KMS-11 (cell line): Measurements from ENCODE around the gene ZNF532.
"Not testable (repeated sequence)": the region's sequence is repeated elsewhere in the genome, so short reads cannot be mapped to it uniquely, and the experiment has no call there.

Experiments
- H2AFZ ChIP-seq: fragments of 200-600 bp; sonication (generic); 2 replicates; pipeline ENCODE4 v1.6.1; 2016; ENCODE audit warnings: antibody characterized with exemption, mixed run types, low read depth
- H3K27ac ChIP-seq: fragments of 200-600 bp; sonication (generic); 2 replicates; pipeline ENCODE4 v1.6.1; 2016; ENCODE audit warnings: mild to moderate bottlenecking, mixed run types
- H3K27me3 ChIP-seq: fragments of 200-600 bp; sonication (generic); 2 replicates; pipeline ENCODE4 v1.6.1; 2017; ENCODE audit warnings: mild to moderate bottlenecking, low read depth, mixed run types, moderate library complexity; ENCODE audit not compliant: insufficient read depth
- H3K36me3 ChIP-seq: fragments of 200-600 bp; sonication (generic); 2 replicates; pipeline ENCODE4 v1.6.1; 2017; ENCODE audit warnings: mild to moderate bottlenecking, mixed run types; ENCODE audit not compliant: insufficient read depth
- H3K4me1 ChIP-seq: fragments of 200-600 bp; sonication (generic); 2 replicates; pipeline ENCODE4 v1.6.1; 2016; ENCODE audit warnings: mild to moderate bottlenecking, low read depth, mixed run types; ENCODE audit not compliant: poor library complexity, severe bottlenecking
- H3K4me2 ChIP-seq: fragments of 200-600 bp; sonication (generic); 2 replicates; pipeline ENCODE4 v1.7.0; 2016; ENCODE audit warnings: mild to moderate bottlenecking, mixed run types
- H3K4me3 ChIP-seq: fragments of 200-600 bp; sonication (generic); IDR thresholded peaks from 2 replicates; pipeline ENCODE4 v1.6.1; 2017; ENCODE audit warnings: low read depth, low read length, mixed read lengths; ENCODE audit not compliant: insufficient read depth
- H3K79me2 ChIP-seq: fragments of 200-600 bp; sonication (generic); 2 replicates; pipeline ENCODE4 v1.6.1; 2016; ENCODE audit warnings: low read depth, mixed run types; ENCODE audit not compliant: insufficient read depth
- H3K9ac ChIP-seq: fragments of 200-600 bp; sonication (generic); 2 replicates; pipeline ENCODE4 v1.6.1; 2016; ENCODE audit warnings: mild to moderate bottlenecking, mixed run types
- H4K20me1 ChIP-seq: fragments of 200-600 bp; sonication (generic); 2 replicates; pipeline ENCODE4 v1.6.1; 2016; ENCODE audit warnings: mild to moderate bottlenecking, mixed run types; ENCODE audit not compliant: insufficient read depth
- CTCF ChIP-seq: fragments of 200-600 bp; sonication (generic); conservative IDR thresholded peaks from 2 replicates; pipeline ENCODE4 v1.6.1; 2017; ENCODE audit warnings: low read depth, mild to moderate bottlenecking, antibody characterized with exemption, low read length, moderate library complexity, mixed read lengths

Gene ZNF532

GRCh38 chr18:58851856-58852255, 12.8 kb upstream of the ZNF532 start:
- Histone ChIP-seq H3K27ac (no peak overlapping the region), H2AFZ (no peak overlapping the region), H3K4me1 (no peaks in the 10 kb centered on the region), H3K4me2 (no peak overlapping the region), H3K27me3 (no peaks in the 10 kb centered on the region), H4K20me1 (no peaks in the 10 kb centered on the region), H3K9ac (no peak overlapping the region), H3K79me2 (no peaks in the 10 kb centered on the region), H3K36me3 (no peaks in the 10 kb centered on the region), H3K4me3 (no peak overlapping the region)
- no peak for TF ChIP-seq CTCF

GRCh38 chr18:58852629-58853028, 12.0 kb upstream of the ZNF532 start:
- Histone ChIP-seq H3K27ac (no peak overlapping the region), H3K4me1 (no peaks in the 10 kb centered on the region)

GRCh38 chr18:58853561-58853960, 11.1 kb upstream of the ZNF532 start:
- TF ChIP-seq CTCF, result no peak
- no peak overlapping the region for H3K4me3 ChIP-seq
- no peak overlapping the region for H2AFZ ChIP-seq
- H3K36me3 ChIP-seq, result no peaks in the 10 kb centered on the region
- H3K27me3 ChIP-seq, result no peaks in the 10 kb centered on the region
- no peak overlapping the region for H3K4me2 ChIP-seq
- H3K9ac ChIP-seq, result no peak overlapping the region
- no peaks in the 10 kb centered on the region for H3K4me1 ChIP-seq
- H3K79me2 ChIP-seq, result no peaks in the 10 kb centered on the region
- H3K27ac ChIP-seq, result no peak overlapping the region
- no peaks in the 10 kb centered on the region for H4K20me1 ChIP-seq

More at GRCh38 chr18:58852629-58853028, 12.0 kb upstream of the ZNF532 start:
- Histone ChIP-seq H3K36me3 (no peaks in the 10 kb centered on the region), H3K4me3 (no peak overlapping the region), H4K20me1 (no peaks in the 10 kb centered on the region), H2AFZ (no peak overlapping the region), H3K79me2 (no peaks in the 10 kb centered on the region), H3K4me2 (no peak overlapping the region), H3K27me3 (no peaks in the 10 kb centered on the region), H3K9ac (no peak overlapping the region)
- TF ChIP-seq CTCF, result no peak

- not testable (repeated sequence) for H3K4me1 ChIP-seq, H3K4me3 ChIP-seq, H3K9ac ChIP-seq, H4K20me1 ChIP-seq, H3K27me3 ChIP-seq, H3K4me2 ChIP-seq, H3K27ac ChIP-seq, H2AFZ ChIP-seq, H3K36me3 ChIP-seq, H3K79me2 ChIP-seq
Observed at GRCh38 chr18:58855521-58855920, 9.2 kb upstream of the ZNF532 start.

- no peak overlapping the region for H3K4me3 ChIP-seq
- H3K9ac ChIP-seq, result no peak overlapping the region
- no peaks in the 10 kb centered on the region for H3K36me3 ChIP-seq
- no peak overlapping the region for H3K27ac ChIP-seq
- H3K4me1 ChIP-seq, result peaks cover 15% of the 10 kb centered on the region
- no peak for TF ChIP-seq CTCF
- H3K4me2 ChIP-seq, result no peak overlapping the region
- no peaks in the 10 kb centered on the region for H3K79me2 ChIP-seq
- no peaks in the 10 kb centered on the region for H4K20me1 ChIP-seq
- no peaks in the 10 kb centered on the region for H3K27me3 ChIP-seq
- no peak overlapping the region for H2AFZ ChIP-seq
Observed at GRCh38 chr18:58856881-58857280, 7.8 kb upstream of the ZNF532 start.
